GM12864 (cell line): ENCODE data around the gene THAP4.

ENCODE experiments used
- DNase-seq: peaks from one replicate; pipeline ENCODE4 v3.0.0-alpha.2; 2011; ENCODE audit warnings: low read depth
- H3K4me3 ChIP-seq: 2 replicates; pipeline ENCODE4 v1.5.1; 2011; ENCODE audit warnings: mild to moderate bottlenecking, low read depth, low read length, control low read depth
- CTCF ChIP-seq: IDR thresholded peaks from 2 replicates; pipeline ENCODE4 v1.5.1; 2011; ENCODE audit warnings: low read depth, mild to moderate bottlenecking, moderate library complexity, low read length, control low read depth, inconsistent platforms; ENCODE audit errors: missing control alignments

Gene THAP4

GRCh38 chr2:241616168-241617125 lies 20.5 kb downstream of the THAP4 start:
- H3K4me3 ChIP-seq: no peak overlapping the region; the same call in 1 of the 2 replicates
- TF ChIP-seq CTCF: no peak
- DNase-seq: no peak

DNA sequence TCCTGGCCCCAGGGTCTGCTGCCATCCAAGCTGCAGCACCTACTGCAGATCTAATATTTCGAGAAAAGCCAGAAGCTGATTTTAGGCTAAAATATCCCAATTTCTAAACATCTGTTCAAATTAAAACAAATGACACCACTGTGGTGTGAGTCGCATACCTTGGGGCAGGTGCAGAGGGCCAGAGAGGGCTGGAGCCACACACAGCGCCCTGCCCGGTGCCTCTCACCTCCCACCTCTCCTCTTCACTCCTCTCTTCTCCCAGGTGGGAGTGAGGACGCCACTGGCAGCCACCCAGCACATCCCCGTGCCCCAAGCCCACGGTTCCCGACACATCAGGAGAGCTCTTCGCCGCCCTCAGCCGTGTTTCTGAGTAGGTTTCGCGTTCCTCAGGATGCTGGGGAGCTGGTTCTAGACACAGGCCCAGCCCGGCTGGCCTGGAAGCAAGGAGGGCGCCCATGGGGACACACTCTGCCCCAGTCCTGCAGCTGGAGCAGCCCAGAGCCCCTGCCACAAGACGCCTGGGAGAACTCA lies 21.4 kb downstream of the THAP4 start:
- no peak overlapping the region for H3K4me3 ChIP-seq
- DNase-seq: no peak
- TF ChIP-seq CTCF: no peak

DNA sequence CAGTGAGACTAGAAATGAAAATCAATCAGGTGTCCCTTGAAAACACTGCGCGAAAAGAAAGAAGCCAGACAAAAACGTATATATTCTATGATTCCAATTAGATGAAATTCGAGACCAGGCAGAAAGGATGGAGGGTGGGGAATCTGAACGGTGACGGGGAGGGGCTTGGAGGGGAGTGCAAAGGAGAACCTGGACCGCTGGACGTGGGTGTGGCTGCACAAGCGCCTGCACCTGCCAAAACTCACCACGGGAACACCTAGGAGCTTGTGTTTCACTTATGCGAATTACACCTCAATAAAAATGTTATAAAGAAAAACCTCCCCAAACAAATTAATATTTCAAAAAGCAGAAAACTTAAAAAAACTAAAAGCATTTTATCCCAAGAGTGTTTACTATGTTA lies 21.9 kb downstream of the THAP4 start:
- H3K4me3 ChIP-seq: no peak overlapping the region
- TF ChIP-seq CTCF: no peak

DNA sequence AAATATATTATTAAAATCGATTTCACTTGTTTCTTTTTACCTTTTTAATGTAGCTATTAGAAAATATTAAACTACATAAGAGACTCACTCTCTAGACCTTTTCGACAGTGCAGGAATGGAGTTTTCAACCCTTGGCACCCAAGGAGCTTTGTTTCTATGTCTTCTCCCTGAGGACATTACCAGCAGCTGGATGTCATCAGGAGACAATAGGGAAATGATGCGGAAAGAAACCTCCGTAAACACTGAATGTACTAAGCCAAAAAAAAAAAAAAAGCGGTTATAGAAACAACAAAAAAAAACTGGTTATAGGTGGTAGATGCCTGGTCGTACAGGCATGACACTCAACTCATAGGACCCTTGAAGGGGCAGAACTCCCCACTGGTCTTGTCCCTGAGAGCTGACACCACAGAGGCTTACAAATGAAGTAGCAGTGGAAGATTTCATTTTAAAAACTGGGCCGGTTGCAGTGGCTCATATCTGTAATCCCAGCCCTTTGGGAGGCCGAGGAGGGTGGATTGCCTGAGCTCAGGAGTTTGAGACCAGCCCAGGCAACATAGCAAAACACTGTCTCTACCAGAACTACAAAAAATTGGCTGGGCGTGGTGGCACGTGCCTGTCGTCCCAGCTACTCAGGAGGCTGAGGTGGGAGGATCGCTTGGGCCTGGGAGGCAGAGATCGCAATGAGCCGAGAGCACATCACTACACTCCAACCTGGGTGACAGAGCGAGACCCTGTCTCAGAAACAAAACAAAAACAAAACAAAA lies 23.8 kb downstream of the THAP4 start:
- no peak for TF ChIP-seq CTCF
- DNase-seq: no peak
- H3K4me3 ChIP-seq: no peak overlapping the region

More for the DNA sequence above, 21.9 kb downstream of the THAP4 start:
- no peak for DNase-seq

GRCh38 chr2:241612156-241613016 lies 24.6 kb downstream of the THAP4 start:
- no peak for TF ChIP-seq CTCF
- no peak overlapping the region for H3K4me3 ChIP-seq
- no peak for DNase-seq

GRCh38 chr2:241611062-241611461 lies 25.9 kb downstream of the THAP4 start:
- no peak overlapping the region for H3K4me3 ChIP-seq
- TF ChIP-seq CTCF: no peak
- no peak for DNase-seq
